Measurements from ENCODE around the gene MYH15.

The MYH15 gene

DNA sequence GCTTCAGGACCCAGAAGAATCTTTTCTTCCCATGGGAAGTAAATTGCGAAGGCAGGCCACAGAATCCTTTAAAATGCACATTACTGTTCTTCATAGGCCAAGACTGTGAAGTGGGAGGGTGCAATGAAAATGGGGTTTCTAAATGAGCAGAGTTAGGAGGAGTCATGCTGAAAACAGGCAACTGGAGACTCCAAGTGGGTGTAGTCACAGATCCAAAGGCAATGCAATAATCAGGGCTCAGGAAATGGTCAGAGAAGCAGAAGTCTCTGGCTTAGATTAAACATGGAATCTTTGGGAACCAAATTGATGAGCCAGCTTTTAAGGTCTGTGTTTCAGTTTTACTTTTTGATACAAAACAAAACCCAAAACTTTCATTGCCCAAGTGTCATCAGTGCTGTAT lies 176.4 kb downstream of the MYH15 start:
- no peak overlapping the region for H3K4me3 ChIP-seq (ENCODE audit: low read length)
- no peaks in the 10 kb centered on the region for H3K4me1 ChIP-seq (ENCODE audit: control insufficient read depth, insufficient read depth, low read length)
- H3K9me3 ChIP-seq (ENCODE audit: control insufficient read depth, low read length) = no peaks in the 10 kb centered on the region
- H3K27me3 ChIP-seq (ENCODE audit: control insufficient read depth, insufficient read depth, low read length) = no peaks in the 10 kb centered on the region
- H3K36me3 ChIP-seq (ENCODE audit: control insufficient read depth, insufficient read depth, low read length) = no peaks in the 10 kb centered on the region
- H3K9ac ChIP-seq (ENCODE audit: low read length) = no peak overlapping the region

DNA sequence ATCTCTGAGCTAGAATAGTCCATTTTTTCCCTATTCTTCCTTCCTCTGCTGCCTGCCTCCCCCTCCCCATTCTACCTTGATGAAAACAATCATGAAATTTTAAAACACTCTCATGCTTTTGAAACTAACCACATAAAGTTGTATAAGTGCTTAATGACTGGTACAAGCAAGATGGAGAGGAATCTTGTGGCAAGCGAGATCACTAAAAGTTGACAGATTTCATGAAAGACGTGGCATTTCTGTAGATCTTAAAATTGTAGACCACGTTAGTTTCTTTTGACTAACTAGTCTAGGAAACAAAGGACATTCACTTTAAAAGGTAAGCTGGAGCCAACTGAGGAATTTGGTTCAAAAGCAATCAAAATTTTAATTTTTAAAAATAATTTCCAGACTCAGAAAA lies 178.6 kb downstream of the MYH15 start:
- Histone ChIP-seq H3K9me3 (ENCODE audit: control insufficient read depth, low read length) (no peaks in the 10 kb centered on the region), H3K4me3 (ENCODE audit: low read length) (no peak overlapping the region), H3K4me1 (ENCODE audit: control insufficient read depth, insufficient read depth, low read length) (no peaks in the 10 kb centered on the region), H3K36me3 (ENCODE audit: control insufficient read depth, insufficient read depth, low read length) (no peaks in the 10 kb centered on the region), H3K27me3 (ENCODE audit: control insufficient read depth, insufficient read depth, low read length) (no peaks in the 10 kb centered on the region), H3K9ac (ENCODE audit: low read length) (no peak overlapping the region)
